ENCODE data around the gene DEDD2.

DNA sequence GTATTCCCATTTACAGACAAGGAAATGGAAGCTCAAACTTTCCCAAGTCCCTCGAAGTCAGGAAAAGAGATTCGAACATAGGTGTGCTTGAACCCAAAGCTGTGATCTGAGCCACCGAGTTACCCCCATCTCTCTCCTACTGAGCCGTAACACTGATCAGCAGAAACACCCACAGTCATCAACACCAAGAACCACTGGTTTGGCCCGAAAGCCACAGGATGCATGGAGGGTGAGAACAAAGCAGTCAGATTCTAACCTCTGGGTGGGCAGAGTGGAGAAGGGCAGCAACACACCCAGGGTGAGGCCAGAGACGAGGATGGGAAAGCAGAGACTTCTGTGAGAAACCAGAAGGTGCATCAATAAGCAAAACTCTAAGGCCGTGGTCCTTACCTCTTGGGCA is 57.5 kb downstream of the DEDD2 start:
- no peak for TF ChIP-seq GABPA (IDR thresholded peaks at IDR 0.05; ENCODE audit: low read depth)
- TF ChIP-seq, protein P1, sequence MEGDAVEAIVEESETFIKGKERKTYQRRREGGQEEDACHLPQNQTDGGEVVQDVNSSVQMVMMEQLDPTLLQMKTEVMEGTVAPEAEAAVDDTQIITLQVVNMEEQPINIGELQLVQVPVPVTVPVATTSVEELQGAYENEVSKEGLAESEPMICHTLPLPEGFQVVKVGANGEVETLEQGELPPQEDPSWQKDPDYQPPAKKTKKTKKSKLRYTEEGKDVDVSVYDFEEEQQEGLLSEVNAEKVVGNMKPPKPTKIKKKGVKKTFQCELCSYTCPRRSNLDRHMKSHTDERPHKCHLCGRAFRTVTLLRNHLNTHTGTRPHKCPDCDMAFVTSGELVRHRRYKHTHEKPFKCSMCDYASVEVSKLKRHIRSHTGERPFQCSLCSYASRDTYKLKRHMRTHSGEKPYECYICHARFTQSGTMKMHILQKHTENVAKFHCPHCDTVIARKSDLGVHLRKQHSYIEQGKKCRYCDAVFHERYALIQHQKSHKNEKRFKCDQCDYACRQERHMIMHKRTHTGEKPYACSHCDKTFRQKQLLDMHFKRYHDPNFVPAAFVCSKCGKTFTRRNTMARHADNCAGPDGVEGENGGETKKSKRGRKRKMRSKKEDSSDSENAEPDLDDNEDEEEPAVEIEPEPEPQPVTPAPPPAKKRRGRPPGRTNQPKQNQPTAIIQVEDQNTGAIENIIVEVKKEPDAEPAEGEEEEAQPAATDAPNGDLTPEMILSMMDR (IDR thresholded peaks at IDR 0.05; ENCODE audit: insufficient read depth, low read length) = no peak

Measured in HL-60 (cell line).